ENCODE results near the gene SMC2. TPM values are rescaled to one million over a fixed set of nuclear protein-coding genes. Genes with fewer than 3 reads are reported as not detected.

Gene SMC2
- total and polyA plus RNA-seq, 2 donors (not counting 3 experiments of a cell fraction or from before 2014, with no cell fraction given), result 5.3 to 34.1 TPM

- H3K27ac ChIP-seq (ENCODE audit: insufficient read depth, low read depth, low read length), result no peak overlapping the region
- no TSS peak for BruUV-seq (replicated peaks)
- H2AFZ ChIP-seq (ENCODE audit: low read depth, low read length), result no peak overlapping the region
- no peaks in the 10 kb centered on the region for H3K79me2 ChIP-seq (ENCODE audit: control insufficient read depth, insufficient read depth, low read length)
- intact Hi-C loops (cut with micrococcal nuclease), result no loop called here
- H3K9me1 ChIP-seq (replicated peaks; ENCODE audit: control insufficient read depth, extremely low read depth, insufficient read depth, low read length), result no peaks in the 10 kb centered on the region
- H3K9ac ChIP-seq (replicated peaks; ENCODE audit: extremely low read depth, insufficient read depth, low read length), result no peak overlapping the region
- dilution Hi-C loops (cut with MboI; ENCODE audit: extremely low pct_ligation_motif_present, low sequenced_read_pairs), result no loop called here
- no peaks in the 10 kb centered on the region for H3K4me1 ChIP-seq (ENCODE audit: control insufficient read depth, extremely low read depth, insufficient read depth, low read length)
- ChIA-PET CTCF (no interaction called here), POLR2A (no interaction called here)
- DNase-seq (ENCODE audit: low read depth, low spot score) (no peak), FAIRE-seq (no peak)
- H3K4me3 ChIP-seq (replicated peaks in 1 of 3; ENCODE audit: insufficient read depth in 1 of 3, low read depth in 1 of 3, low read length in 3 of 3), result no peak overlapping the region
- H4K20me1 ChIP-seq (replicated peaks; ENCODE audit: control insufficient read depth, extremely low read depth, insufficient read depth, low read length), result no peaks in the 10 kb centered on the region
- TF ChIP-seq MYC (IDR thresholded peaks at IDR 0.05; ENCODE audit: low read depth, low read length), result no peak
- no peak for TF ChIP-seq CTCF (IDR thresholded peaks at IDR 0.05; ENCODE audit: extremely low read depth in 1 of 2, insufficient read depth in 1 of 2, low read depth in 1 of 2, low read length in 2 of 2)
- TF ChIP-seq POLR2A (IDR thresholded peaks at IDR 0.05; ENCODE audit: low read depth, low read length), result no peak
- no peak for TF ChIP-seq GATA2 (IDR thresholded peaks at IDR 0.05; ENCODE audit: insufficient read depth, insufficient read length, low read depth, low read length)
- TF ChIP-seq FOS (IDR thresholded peaks at IDR 0.05; ENCODE audit: borderline replicate concordance, insufficient read depth, low read length), result no peak
- no peak for TF ChIP-seq MAX (IDR thresholded peaks at IDR 0.05; ENCODE audit: insufficient read depth, insufficient read length)
- no peak for TF ChIP-seq JUN (IDR thresholded peaks at IDR 0.05; ENCODE audit: borderline replicate concordance, insufficient read depth, insufficient read length, low read depth)
- no peak for TF ChIP-seq EZH2 (IDR thresholded peaks at IDR 0.05; ENCODE audit: borderline replicate concordance, low read depth, low read length, severe bottlenecking)
- TF ChIP-seq POLR2AphosphoS5 (IDR thresholded peaks at IDR 0.05; ENCODE audit: insufficient read depth, low read depth, low read length), result no peak
- H3K9me3 ChIP-seq (replicated peaks; ENCODE audit: control insufficient read depth, insufficient read depth, low read length), result no peaks in the 10 kb centered on the region
- H3K27me3 ChIP-seq (ENCODE audit: control insufficient read depth in 2 of 2, insufficient read depth in 2 of 2, low read length in 2 of 2), result no peaks in the 10 kb centered on the region
- no peaks in the 10 kb centered on the region for H3K36me3 ChIP-seq (ENCODE audit: control insufficient read depth in 2 of 2, extremely low read depth in 1 of 2, insufficient read depth in 2 of 2, low read length in 2 of 2)
- no peak overlapping the region for H3K4me2 ChIP-seq (ENCODE audit: insufficient read depth, low read length)
Measured at GRCh38 chr9:104074876-104075275, 19.2 kb upstream of the SMC2 start.

All from endothelial cell of umbilical vein (primary cell).